Heart right ventricle (tissue), 16 donors: ENCODE data around the gene TMEM54. TPM values are rescaled to one million over a fixed set of nuclear protein-coding genes. Genes with fewer than 3 reads are reported as not detected.
A peak's percentile ranks its signal among the peaks of the same experiment; 100 is the strongest.

ENCODE experiments used
- ATAC-seq, 8 donors: fragments of 200-7000 bp; cut with Tn5 transposase; one replicate each; pipeline ENCODE4 v1.9.1; 2020; ENCODE audit warnings: mild to moderate bottlenecking in 8 of 8, moderate library complexity in 8 of 8, moderate number of reproducible peaks in 1 of 8
- DNase-seq, 2 donors: peaks; one replicate each; pipeline ENCODE4 v3.0.0-alpha.2; 2020
- H3K27ac ChIP-seq, 10 donors: fragments of 200-600 bp; sonication (generic) in 2 of 10; one replicate each; pipeline versions ENCODE4 v1.5.0 to v1.8.0; 2020 to 2022; ENCODE audit warnings: mild to moderate bottlenecking in 3 of 10
- H3K27me3 ChIP-seq, 7 donors: fragments of 200-600 bp; one replicate each; pipeline ENCODE4 v1.8.0; 2021 to 2022; ENCODE audit warnings: mild to moderate bottlenecking in 2 of 7
- H3K36me3 ChIP-seq, 9 donors: fragments of 200-600 bp; sonication (generic) in 1 of 9; one replicate each; pipeline versions ENCODE4 v1.5.0 to v1.8.0; 2020 to 2022; ENCODE audit warnings: mild to moderate bottlenecking in 2 of 9
- H3K4me1 ChIP-seq, 9 donors: fragments of 200-600 bp; sonication (generic) in 1 of 9; one replicate each; pipeline versions ENCODE4 v1.5.0 to v1.8.0; 2020 to 2022; ENCODE audit warnings: mild to moderate bottlenecking in 4 of 9
- H3K4me3 ChIP-seq, 10 donors: fragments of 200-600 bp; sonication (generic) in 2 of 10; one replicate each; pipeline versions ENCODE4 v1.5.0 to v1.8.0; 2020 to 2022; ENCODE audit warnings: mild to moderate bottlenecking in 7 of 10, moderate library complexity in 2 of 10
- H3K9me3 ChIP-seq, 11 donors: fragments of 200-600 bp in 10 of 11; sonication (generic) in 2 of 11; one replicate each; pipeline versions ENCODE4 v1.5.0 to v1.8.0; 2013 to 2022; ENCODE audit warnings: mild to moderate bottlenecking in 2 of 11, control low read depth in 1 of 11, moderate library complexity in 1 of 11
- CTCF ChIP-seq, 9 donors: fragments of 200-600 bp; sonication (generic) in 2 of 9; IDR thresholded peaks; one replicate each; pipeline versions ENCODE4 v1.5.0 to v1.8.0; 2021 to 2022; ENCODE audit warnings: antibody characterized with exemption in 9 of 9, mild to moderate bottlenecking in 5 of 9, moderate library complexity in 1 of 9
- WGBS, 2 donors: extraction: QIAGEN DNeasy Blood & Tissue Kit; methylation state at CpG; one replicate each; pipeline ENCODE4 v1.1.7; 2013; ENCODE audit warnings: inconsistent platforms in 1 of 2; 5-methylcytosine and 5-hydroxymethylcytosine counted together
- intact Hi-C, 10 donors: fragments of 100-400 bp; cut with DNase I; formaldehyde crosslinking; loops; one replicate each; pipeline versions ENCODE4 v1.11.1 to v1.14.2; 2022
- polyA plus RNA-seq, 2 donors: library from polyadenylated mRNA; stranded (reverse); fragments of 200-250 nt; gene quantifications; one replicate each; pipeline ENCODE4 v1.2.3, GENCODE V29; 2013
- total RNA-seq, 10 donors: library from RNA; stranded (reverse); fragmentation: NEBNext Ultra II Directional in 3 of 10; extraction: Animal tissue kit (Norgen Biotek cat#: 25700) in 3 of 10; gene quantifications; one replicate each; pipeline versions ENCODE4 v1.2.1 to v1.2.4, GENCODE V29; 2021 to 2023
- donor health status: Arrhythmogenic right ventricular cardiomyopathy.
- donor health status: ischemic (EF 13 %, LVEDD 7.1; RV severe dilation, severe dysfunction).
- donor health status: healthy with polysubstance abuse.
- donor health status: DM: no; HTN: yes; CAD: no.
- donor health status: DM: no; HTN: no; CAD: no.
- donor health status: ischemic (EF 25% LVEDD 6.9; RV normal size, moderate dysfunction).
- donor health status: ischemic (EF 25% LVEDD 5.7; RV mildly dilated, moderate dysfunction).
- donor health status: healthy.
- donor health status: DM: yes; HTN: yes; CAD: no.
- donor health status: Ischemic cardiomyopathy.
- donor health status: ischemic (EF 35%, LVEDD 5.7; RV mildly dilated, moderate dysfunction).
- donor health status: nonischemic (EF 11% LVEDD 7.7; RV severe dilation, severe dysfunction).
- donor health status: DM: yes; HTN: yes; CAD: no.
- donor health status: PGD.
- donor health status: ischemic (EF 29% LVEDD 5.4; RV normal size, mild dysfunction).
- donor health status: nonischemic (EF 23%, LVEDD 6.1; RV moderate dilation, normal function).

Gene TMEM54
- total and polyA plus RNA-seq, 12 donors = 4.5 to 22.5 (median 10.8) TPM

GRCh38 chr1:32937061-32937460 is 35.9 kb upstream of the TMEM54 start:
- no peak for ATAC-seq
- intact Hi-C loops = loop anchor here in 6 of 10 donors (10.0 kb wide), 5 partner anchors 68 to 148 kb away; partner anchors contain the start of gene AZIN2 (in 3 of the 6)
- H3K4me1 ChIP-seq = peaks cover 8 to 65% (median 26%) of the 10 kb centered on the region in 9 donors

GRCh38 chr1:32934535-32934934 is 33.3 kb upstream of the TMEM54 start:
- DNase-seq (no peak), ATAC-seq (no peak)
- H3K27ac ChIP-seq = peak overlapping the region in 6 of 10 donors; percentile 10 to 74 (median 44)
- H3K27me3 ChIP-seq = no peaks in the 10 kb centered on the region
- peaks cover 3 to 40% (median 19%) of the 10 kb centered on the region in 9 donors for H3K4me1 ChIP-seq
- no peak for TF ChIP-seq CTCF (IDR thresholded peaks at IDR 0.05)
- intact Hi-C loops = loop anchor here in 8 of 10 donors (2.0 to 10.0 kb wide), 11 partner anchors 70 to 152 kb away; partner anchors contain the start of gene AZIN2 (in 5 of the 8)
- H3K36me3 ChIP-seq = peaks cover 0 to 52% (median 23%) of the 10 kb centered on the region in 9 donors
- H3K4me3 ChIP-seq = no peak overlapping the region
- 94% methylated on average over 10 of the region's 10 CpGs for WGBS, 2 donors
- no peaks in the 10 kb centered on the region for H3K9me3 ChIP-seq

More at GRCh38 chr1:32937061-32937460, 35.9 kb upstream of the TMEM54 start:
- WGBS, 2 donors = 95 to 98% methylated on average over 4 of the region's 4 CpGs
- Histone ChIP-seq H3K4me3 (no peak overlapping the region), H3K27me3 (no peaks in the 10 kb centered on the region), H3K36me3 (peaks cover 0 to 77% (median 29%) of the 10 kb centered on the region in 9 donors), H3K9me3 (no peaks in the 10 kb centered on the region), H3K27ac (no peak overlapping the region)
- TF ChIP-seq CTCF (IDR thresholded peaks at IDR 0.05) = no peak
- no peak for DNase-seq

- intact Hi-C loops = loop anchor here (1.0 to 10.0 kb wide), 15 partner anchors 71 to 153 kb away; partner anchors contain the start of gene AZIN2 (in 5 of the 10)
- peak overlapping the region in 7 of 10 donors; percentile 3 to 74 (median 45) for H3K27ac ChIP-seq
- H3K9me3 ChIP-seq = no peaks in the 10 kb centered on the region
- no peak overlapping the region for H3K4me3 ChIP-seq
- TF ChIP-seq CTCF (IDR thresholded peaks at IDR 0.05) = peak in 1 of 9 donors; percentile 28
- H3K4me1 ChIP-seq = peaks cover 3 to 32% (median 14%) of the 10 kb centered on the region in 9 donors
- ATAC-seq (peak; percentile 28 to 70 (median 62)), DNase-seq (peak in 1 of 2 donors; percentile 38)
- WGBS, 2 donors = 36 to 38% methylated on average over 3 of the region's 3 CpGs
- peaks cover 0 to 45% (median 23%) of the 10 kb centered on the region in 9 donors for H3K36me3 ChIP-seq
- H3K27me3 ChIP-seq = no peaks in the 10 kb centered on the region
These were observed 32.6 kb upstream of the TMEM54 start for GRCh38 chr1:32933742-32934322.

- Histone ChIP-seq H3K36me3 (peaks cover 0 to 24% (median 12%) of the 10 kb centered on the region in 9 donors), H3K4me3 (no peak overlapping the region), H3K27ac (no peak overlapping the region), H3K27me3 (no peaks in the 10 kb centered on the region), H3K4me1 (peaks cover 3 to 19% (median 14%) of the 10 kb centered on the region in 9 donors), H3K9me3 (no peaks in the 10 kb centered on the region)
- ATAC-seq (no peak), DNase-seq (no peak)
- no peak for TF ChIP-seq CTCF (IDR thresholded peaks at IDR 0.05)
- WGBS, 2 donors = 88 to 97% methylated on average over 1 of the region's 1 CpG
- intact Hi-C loops = loop anchor here in 8 of 10 donors (2.0 to 10.0 kb wide), 13 partner anchors 73 to 155 kb away; partner anchors contain the start of gene AZIN2 (in 5 of the 8)
These were observed 30.6 kb upstream of the TMEM54 start for GRCh38 chr1:32931760-32932159.
